Measurements from ENCODE around the gene NDUFAF7. TPM values are rescaled to one million over a fixed set of nuclear protein-coding genes. Genes with fewer than 3 reads are reported as not detected.
"Not testable (repeated sequence)": the region's sequence is repeated elsewhere in the genome, so short reads cannot be mapped to it uniquely, and the experiment has no call there.

The NDUFAF7 gene
- polyA plus RNA-seq (2013, experiment 1 of 2), result 26.4 TPM
- 23.3 TPM for polyA plus RNA-seq (2013, experiment 2 of 2)

DNA sequence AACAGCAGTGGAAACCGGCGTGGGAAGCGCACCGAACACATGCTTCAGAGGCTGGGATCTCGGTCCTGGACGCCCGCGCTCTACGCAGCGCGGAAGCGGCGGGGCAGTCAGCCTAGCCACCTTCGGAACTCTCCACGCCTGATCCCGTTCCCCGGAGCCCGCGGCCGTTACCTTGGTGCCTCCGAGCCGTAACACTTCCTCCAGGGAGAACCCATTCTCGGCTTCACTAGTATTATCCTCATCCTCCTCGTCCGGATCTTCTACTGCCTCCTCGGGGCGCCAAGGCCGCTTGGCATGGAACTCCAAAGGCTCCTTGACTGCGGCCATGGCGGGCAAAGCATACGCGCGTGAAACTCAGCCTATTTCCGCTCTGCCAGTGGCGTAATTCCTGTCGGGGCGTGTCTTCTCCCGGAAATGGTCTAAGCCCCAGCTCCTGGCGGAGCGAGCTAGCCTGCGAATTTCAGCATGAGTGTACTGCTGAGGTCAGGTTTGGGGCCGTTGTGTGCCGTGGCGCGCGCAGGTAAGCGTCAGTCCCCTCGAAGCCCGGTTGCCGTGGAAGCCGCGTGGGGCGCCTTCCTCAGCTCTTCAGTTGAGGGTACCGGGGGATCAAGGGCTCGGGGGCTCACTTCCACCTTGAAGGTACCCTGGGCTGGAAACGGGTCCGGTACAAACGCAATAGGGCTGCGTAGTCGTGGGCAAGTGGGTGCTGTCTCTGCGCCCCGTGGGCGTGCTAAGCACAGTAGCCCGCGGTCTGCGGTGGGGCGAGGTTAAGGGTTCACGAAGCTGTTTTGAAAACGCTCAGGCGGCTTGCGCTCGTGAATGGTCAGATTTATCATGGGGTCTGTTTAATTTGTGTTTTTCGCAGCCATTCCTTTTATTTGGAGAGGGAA, at the start of gene NDUFAF7, which contains the start of gene CEBPZ:
NDUFAF7 (plus strand) TSS at position 418 of the 890 bp plus-strand sequence; CDS start at position 466, 48 bp downstream.
CEBPZ (minus strand) TSS at position 356 of the 890 bp plus-strand sequence; CDS start at position 327, 29 bp downstream.
- Histone ChIP-seq H3K27me3 (ENCODE audit: insufficient read depth, low read length) (no peaks in the 10 kb centered on the region), H3K9ac (ENCODE audit: low read depth, low read length) (peak within 1 kb of the TSS; percentile 90), H3K9me3 (ENCODE audit: insufficient read depth, low read depth, low read length) (no peaks in the 10 kb centered on the region), H3K27ac (ENCODE audit: low read depth, low read length) (peak within 1 kb of the TSS; percentile 84), H3K4me1 (ENCODE audit: insufficient read depth, low read length) (peaks cover 40% of the 10 kb centered on the region), H3K36me3 (ENCODE audit: insufficient read depth, low read length) (peaks cover 63% of the 10 kb centered on the region), H3K4me3 (ENCODE audit: low read length) (peak within 1 kb of the TSS; percentile 98)
- under 1% methylated on average over 73 of the region's 73 CpGs for WGBS

GRCh38 chr2:37181726-37182684, 49.5 kb upstream of the NDUFAF7 start:
- Histone ChIP-seq H3K9ac (ENCODE audit: low read depth, low read length) (peak overlapping the region; percentile 51), H3K4me3 (ENCODE audit: low read length) (no peak overlapping the region), H3K27me3 (ENCODE audit: insufficient read depth, low read length) (no peaks in the 10 kb centered on the region), H3K9me3 (ENCODE audit: insufficient read depth, low read depth, low read length) (no peaks in the 10 kb centered on the region), H3K27ac (ENCODE audit: low read depth, low read length) (peak overlapping the region; percentile 90), H3K36me3 (ENCODE audit: insufficient read depth, low read length) (no peaks in the 10 kb centered on the region), H3K4me1 (ENCODE audit: insufficient read depth, low read length) (peaks cover 19% of the 10 kb centered on the region)
- WGBS, result 57% methylated on average over 17 of the region's 17 CpGs

GRCh38 chr2:37188570-37188969, 42.9 kb upstream of the NDUFAF7 start, which contains the start of gene SULT6B1:
Gene SULT6B1 (minus strand): TSS chr2:37188670. CDS start chr2:37188640, 30 bp downstream.
- no peaks in the 10 kb centered on the region for H3K9me3 ChIP-seq (ENCODE audit: insufficient read depth, low read depth, low read length)
- H3K36me3 ChIP-seq (ENCODE audit: insufficient read depth, low read length), result no peaks in the 10 kb centered on the region
- peak within 1 kb of the TSS; percentile 55 for H3K27ac ChIP-seq (ENCODE audit: low read depth, low read length)
- H3K9ac ChIP-seq (ENCODE audit: low read depth, low read length), result no peak within 1 kb of the TSS
- H3K4me3 ChIP-seq (ENCODE audit: low read length), result no peak within 1 kb of the TSS
- no peaks in the 10 kb centered on the region for H3K27me3 ChIP-seq (ENCODE audit: insufficient read depth, low read length)
- WGBS, result 95% methylated on average over 1 of the region's 2 CpGs
- peaks cover 38% of the 10 kb centered on the region for H3K4me1 ChIP-seq (ENCODE audit: insufficient read depth, low read length)

DNA sequence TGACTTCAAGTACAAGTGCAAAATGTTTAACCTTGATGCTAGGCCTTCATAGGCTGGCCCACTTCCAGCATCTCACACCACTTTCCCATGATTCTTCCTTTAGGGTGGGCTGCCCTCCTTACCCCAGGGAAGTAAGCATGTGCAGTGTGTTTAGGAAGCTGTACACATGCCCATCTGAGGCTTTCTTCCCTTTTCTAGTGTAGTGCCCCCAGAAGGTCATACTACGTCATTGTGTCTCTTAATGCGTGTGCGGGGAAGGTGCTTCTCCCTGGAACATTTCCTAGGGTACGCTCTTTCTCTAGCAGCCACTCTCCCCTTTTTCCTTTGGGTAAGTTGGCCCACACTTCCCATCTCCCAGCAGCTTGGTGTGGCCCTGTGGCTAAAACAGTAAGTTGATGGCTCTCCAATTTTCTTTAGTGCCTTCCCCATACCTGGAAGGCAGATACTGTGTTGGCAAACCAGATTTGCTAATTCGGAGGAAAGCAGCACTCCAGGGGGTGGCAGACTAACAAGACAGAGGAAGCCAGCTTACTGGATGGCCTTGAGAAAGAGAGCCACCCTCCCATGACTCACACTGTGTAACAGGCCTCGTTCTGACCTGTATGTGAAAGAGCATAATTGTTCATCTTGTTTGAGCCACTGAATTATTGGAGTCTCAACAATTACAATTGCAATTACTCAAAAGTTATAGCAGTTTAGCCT, 41.9 kb upstream of the NDUFAF7 start:
- H3K9ac ChIP-seq (ENCODE audit: low read depth, low read length), result no peak overlapping the region
- peaks cover 38% of the 10 kb centered on the region for H3K4me1 ChIP-seq (ENCODE audit: insufficient read depth, low read length)
- H3K27me3 ChIP-seq (ENCODE audit: insufficient read depth, low read length), result no peaks in the 10 kb centered on the region
- H3K9me3 ChIP-seq (ENCODE audit: insufficient read depth, low read depth, low read length), result no peaks in the 10 kb centered on the region
- peak overlapping the region; percentile 55 for H3K27ac ChIP-seq (ENCODE audit: low read depth, low read length)
- H3K36me3 ChIP-seq (ENCODE audit: insufficient read depth, low read length), result no peaks in the 10 kb centered on the region
- 64% methylated on average over 6 of the region's 6 CpGs for WGBS
- no peak overlapping the region for H3K4me3 ChIP-seq (ENCODE audit: low read length)

GRCh38 chr2:37190290-37190689, 41.2 kb upstream of the NDUFAF7 start:
- Histone ChIP-seq H3K9me3 (ENCODE audit: insufficient read depth, low read depth, low read length) (no peaks in the 10 kb centered on the region), H3K27ac (ENCODE audit: low read depth, low read length) (peak overlapping the region; percentile 55; the same call in 1 of the 2 replicates), H3K27me3 (ENCODE audit: insufficient read depth, low read length) (no peaks in the 10 kb centered on the region), H3K4me3 (ENCODE audit: low read length) (no peak overlapping the region), H3K4me1 (ENCODE audit: insufficient read depth, low read length) (peaks cover 38% of the 10 kb centered on the region), H3K36me3 (ENCODE audit: insufficient read depth, low read length) (no peaks in the 10 kb centered on the region), H3K9ac (ENCODE audit: low read depth, low read length) (no peak overlapping the region)
- WGBS, result 88% methylated on average over 4 of the region's 4 CpGs

DNA sequence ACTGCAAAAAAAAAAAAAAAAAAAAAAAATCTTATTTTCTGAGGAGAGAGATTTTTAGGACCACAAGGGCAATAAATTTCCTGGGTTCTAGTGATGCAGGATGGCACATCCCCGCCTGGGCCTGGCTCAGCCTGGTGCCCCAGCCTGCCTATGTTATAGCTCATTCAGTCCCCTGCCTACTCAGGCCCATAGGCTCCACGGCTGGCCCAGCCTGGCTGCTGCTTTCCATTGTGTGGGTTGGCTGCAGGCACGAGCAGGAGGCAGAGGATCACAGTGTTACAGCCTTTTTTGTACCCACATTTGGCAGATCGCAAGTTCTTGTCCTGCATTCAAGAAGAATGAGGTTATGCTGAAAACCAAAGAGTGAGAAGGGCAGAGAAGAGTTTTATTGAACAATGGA, 40.2 kb upstream of the NDUFAF7 start:
- Histone ChIP-seq H3K9ac (ENCODE audit: low read depth, low read length) (no peak overlapping the region), H3K4me1 (ENCODE audit: insufficient read depth, low read length) (peaks cover 38% of the 10 kb centered on the region), H3K9me3 (ENCODE audit: insufficient read depth, low read depth, low read length) (no peaks in the 10 kb centered on the region), H3K4me3 (ENCODE audit: low read length) (no peak overlapping the region), H3K27me3 (ENCODE audit: insufficient read depth, low read length) (no peaks in the 10 kb centered on the region), H3K27ac (ENCODE audit: low read depth, low read length) (peak overlapping the region; percentile 3; the same call in 1 of the 2 replicates), H3K36me3 (ENCODE audit: insufficient read depth, low read length) (no peaks in the 10 kb centered on the region)
- 80% methylated on average over 4 of the region's 4 CpGs for WGBS

- Histone ChIP-seq H3K4me1 (ENCODE audit: insufficient read depth, low read length) (peaks cover 38% of the 10 kb centered on the region), H3K9me3 (ENCODE audit: insufficient read depth, low read depth, low read length) (no peaks in the 10 kb centered on the region), H3K27me3 (ENCODE audit: insufficient read depth, low read length) (no peaks in the 10 kb centered on the region), H3K4me3 (ENCODE audit: low read length) (no peak overlapping the region), H3K27ac (ENCODE audit: low read depth, low read length) (peak overlapping the region; percentile 3; the same call in 1 of the 2 replicates), H3K36me3 (ENCODE audit: insufficient read depth, low read length) (no peaks in the 10 kb centered on the region), H3K9ac (ENCODE audit: low read depth, low read length) (no peak overlapping the region)
- 73% methylated on average over 6 of the region's 6 CpGs for WGBS
These were observed 39.7 kb upstream of the NDUFAF7 start for GRCh38 chr2:37191747-37192146.

- H3K9ac ChIP-seq (ENCODE audit: low read depth, low read length), result 0 out of 2 replicates have a peak overlapping the region, but pooled peaks have one; percentile 22
- 80% methylated on average over 1 of the region's 1 CpG for WGBS
- H3K27me3 ChIP-seq (ENCODE audit: insufficient read depth, low read length), result no peaks in the 10 kb centered on the region
- peaks cover 38% of the 10 kb centered on the region for H3K4me1 ChIP-seq (ENCODE audit: insufficient read depth, low read length)
- H3K9me3 ChIP-seq (ENCODE audit: insufficient read depth, low read depth, low read length), result no peaks in the 10 kb centered on the region
- no peaks in the 10 kb centered on the region for H3K36me3 ChIP-seq (ENCODE audit: insufficient read depth, low read length)
- H3K27ac ChIP-seq (ENCODE audit: low read depth, low read length), result peak overlapping the region; percentile 76
- H3K4me3 ChIP-seq (ENCODE audit: low read length), result no peak overlapping the region
These were observed 38.9 kb upstream of the NDUFAF7 start for GRCh38 chr2:37192551-37192950.

GRCh38 chr2:37195862-37196319, 35.6 kb upstream of the NDUFAF7 start:
- not testable (repeated sequence) for H3K27me3 ChIP-seq (ENCODE audit: insufficient read depth, low read length); H3K27ac ChIP-seq (ENCODE audit: low read depth, low read length); H3K9me3 ChIP-seq (ENCODE audit: insufficient read depth, low read depth, low read length)
- H3K9ac ChIP-seq (ENCODE audit: low read depth, low read length), result peak overlapping the region; percentile 88
- peaks cover 45% of the 10 kb centered on the region for H3K4me1 ChIP-seq (ENCODE audit: insufficient read depth, low read length)
- peak overlapping the region; percentile 89 for H3K4me3 ChIP-seq (ENCODE audit: low read length)
- peaks cover 14% of the 10 kb centered on the region for H3K36me3 ChIP-seq (ENCODE audit: insufficient read depth, low read length)
- WGBS, result 95% methylated on average over 20 of the region's 20 CpGs

Data from HUES64 (cell line).